HepG2 (cell line): Measurements from ENCODE around the gene AFTPH.

ENCODE experiments used
- ATF3 ChIP-seq: sonication (generic); formaldehyde crosslinking; IDR thresholded peaks from 2 replicates; pipeline ENCODE4 v1.4.0; 2020; ENCODE audit warnings: missing genetic modification reagents
- CEBPG ChIP-seq: IDR thresholded peaks from 2 replicates; pipeline ENCODE4 v1.6.1; 2016
- CHD2 ChIP-seq: IDR thresholded peaks from 2 replicates; pipeline ENCODE4 v1.6.1; 2011; ENCODE audit warnings: low read depth, low read length, improper control_type of control experiment
- CTCF ChIP-seq: sonication (generic); formaldehyde crosslinking; IDR thresholded peaks from 2 replicates; pipeline ENCODE4 v1.5.0; 2020; ENCODE audit warnings: mild to moderate bottlenecking, missing genetic modification reagents, moderate library complexity
- ISL2 ChIP-seq: sonication (generic); formaldehyde crosslinking; IDR thresholded peaks from 2 replicates; pipeline ENCODE4 v1.5.0; 2020; ENCODE audit warnings: missing genetic modification reagents
- JUND ChIP-seq: sonication (generic); formaldehyde crosslinking; IDR thresholded peaks from 2 replicates; pipeline ENCODE4 v1.8.0; 2022; ENCODE audit warnings: mild to moderate bottlenecking, missing genetic modification reagents
- NPAS2 ChIP-seq: sonication (generic); formaldehyde crosslinking; IDR thresholded peaks from 2 replicates; pipeline ENCODE4 v1.8.0; 2022; ENCODE audit warnings: mild to moderate bottlenecking, missing genetic modification reagents, borderline replicate concordance
- REL ChIP-seq: sonication (generic); formaldehyde crosslinking; conservative IDR thresholded peaks from 2 replicates; pipeline ENCODE4 v1.8.0; 2022; ENCODE audit warnings: mild to moderate bottlenecking, missing genetic modification reagents, moderate library complexity
- SUZ12 ChIP-seq: fragments of 150-350 bp; IDR thresholded peaks from 2 replicates; pipeline ENCODE4 v1.6.1; 2014; ENCODE audit warnings: low read depth, low read length
- ZBTB44 ChIP-seq: sonication (generic); formaldehyde crosslinking; IDR thresholded peaks from 2 replicates; pipeline ENCODE4 v1.4.0; 2020; ENCODE audit warnings: missing genetic modification reagents
- ZNF331 ChIP-seq: sonication (generic); formaldehyde crosslinking; IDR thresholded peaks from 2 replicates; pipeline ENCODE4 v1.4.0; 2020; ENCODE audit warnings: missing genetic modification reagents

- TF ChIP-seq CTCF (CRISPR knock-in tag) = no peak
- TF ChIP-seq SUZ12 = no peak
- TF ChIP-seq ISL2 = no peak
- TF ChIP-seq ZNF331 (CRISPR knock-in tag) = no peak
- no peak for TF ChIP-seq JUND (CRISPR knock-in tag)
- TF ChIP-seq CEBPG (CRISPR knock-in tag) = no peak
- TF ChIP-seq NPAS2 (CRISPR knock-in tag) = no peak
- TF ChIP-seq CHD2 = no peak
- no peak for TF ChIP-seq ATF3
- no peak for TF ChIP-seq ZBTB44 (CRISPR knock-in tag)
- no peak for TF ChIP-seq REL (CRISPR knock-in tag)
These were observed 13.9 kb downstream of the AFTPH start for GRCh38 chr2:64537991-64538390.
